SU-DHL-6 (cell line): ENCODE data around the gene IGLL5.

Source experiments
- CTCF ChIP-seq: fragments of 200-600 bp; sonication (generic); IDR thresholded peaks from one replicate; pipeline ENCODE4 v1.5.1; 2017; ENCODE audit warnings: antibody characterized with exemption, mild to moderate bottlenecking, low read length, moderate library complexity; ENCODE audit not compliant: insufficient read depth, poor library complexity, severe bottlenecking
- EZH2phosphoT487 ChIP-seq: fragments of 200-600 bp; sonication (generic), shearing (Covaris generic); conservative IDR thresholded peaks from 2 replicates; pipeline ENCODE4 v1.6.1; 2018; ENCODE audit warnings: mild to moderate bottlenecking, antibody characterized with exemption, low read length, moderate library complexity, mixed read lengths

GRCh38 chr22:22838148-22838786 lies 49.3 kb upstream of the IGLL5 start:
- TF ChIP-seq CTCF = no peak
- no peak for TF ChIP-seq EZH2phosphoT487
